Fibroblast of gingiva (primary cell): ENCODE data around the gene GTPBP4.

Experiments used
- DNase-seq: peaks from one replicate; pipeline ENCODE4 v3.0.0-alpha.2; 2011; ENCODE audit warnings: low read depth

The GTPBP4 gene

GRCh38 chr10:966466-967235, 21.6 kb upstream of the GTPBP4 start:
- no peak for DNase-seq

GRCh38 chr10:968546-969199, 19.6 kb upstream of the GTPBP4 start:
- no peak for DNase-seq

GRCh38 chr10:969473-970150, 18.6 kb upstream of the GTPBP4 start:
- DNase-seq = no peak

- DNase-seq = peak; percentile 46
Observed at GRCh38 chr10:970311-971149, 17.7 kb upstream of the GTPBP4 start.

- peak; percentile 38 for DNase-seq
Observed at GRCh38 chr10:971150-971542, 17.1 kb upstream of the GTPBP4 start.

GRCh38 chr10:971613-972012, 16.6 kb upstream of the GTPBP4 start:
- DNase-seq = no peak

GRCh38 chr10:972763-973162, 15.5 kb upstream of the GTPBP4 start:
- no peak for DNase-seq

GRCh38 chr10:974038-974784, 14.0 kb upstream of the GTPBP4 start:
- no peak for DNase-seq

- DNase-seq = no peak
Observed at GRCh38 chr10:974785-975074, 13.5 kb upstream of the GTPBP4 start.

- no peak for DNase-seq
Observed at GRCh38 chr10:976316-976715, 11.9 kb upstream of the GTPBP4 start.

- DNase-seq = no peak
Observed at GRCh38 chr10:978826-979421, 9.3 kb upstream of the GTPBP4 start.

- no peak for DNase-seq
Observed at GRCh38 chr10:980468-981093, 7.7 kb upstream of the GTPBP4 start.

GRCh38 chr10:983401-983800, 4.8 kb upstream of the GTPBP4 start:
- no peak for DNase-seq

- no peak for DNase-seq
Observed at GRCh38 chr10:983971-984655, 4.1 kb upstream of the GTPBP4 start.

GRCh38 chr10:985361-985760, 2.9 kb upstream of the GTPBP4 start:
- DNase-seq = no peak

GRCh38 chr10:986137-986825, 2.0 kb upstream of the GTPBP4 start:
- no peak for DNase-seq

GRCh38 chr10:986881-987619, 1.2 kb upstream of the GTPBP4 start:
- DNase-seq = peak; percentile 31

GRCh38 chr10:987620-987869, 689 bp upstream of the GTPBP4 start:
- DNase-seq = no peak
